LNCaP clone FGC (cell line): ENCODE measurements around the gene C10orf53.

Source experiments
- DNase-seq: peaks from one replicate; pipeline ENCODE4 v3.0.0-alpha.2; 2011; ENCODE audit warnings: low read depth
- H3K4me3 ChIP-seq: 2 replicates; pipeline ENCODE4 v1.5.1; 2011; ENCODE audit warnings: mild to moderate bottlenecking, low read depth, low read length, control low read depth
- CTCF ChIP-seq: IDR thresholded peaks from 2 replicates; pipeline ENCODE4 v1.5.1; 2012; ENCODE audit warnings: mild to moderate bottlenecking; ENCODE audit not compliant: control insufficient read depth, insufficient read depth; ENCODE audit errors: extremely low read depth

C10orf53 gene

GRCh38 chr10:49662169-49662830 lies 17.2 kb upstream of the C10orf53 start:
- DNase-seq = no peak
- H3K4me3 ChIP-seq = no peak overlapping the region
- no peak for TF ChIP-seq CTCF

- H3K4me3 ChIP-seq = no peak overlapping the region
- no peak for TF ChIP-seq CTCF
- DNase-seq = no peak
Measured at GRCh38 chr10:49663596-49663995, 15.9 kb upstream of the C10orf53 start.

- no peak for DNase-seq
- no peak for TF ChIP-seq CTCF
Measured at GRCh38 chr10:49664006-49664841, 15.2 kb upstream of the C10orf53 start.

GRCh38 chr10:49664842-49665355 lies 14.6 kb upstream of the C10orf53 start:
- no peak for DNase-seq
- H3K4me3 ChIP-seq = no peak overlapping the region
- no peak for TF ChIP-seq CTCF

More at GRCh38 chr10:49664006-49664841, 15.2 kb upstream of the C10orf53 start:
- H3K4me3 ChIP-seq = no peak overlapping the region

GRCh38 chr10:49666054-49666615 lies 13.3 kb upstream of the C10orf53 start:
- no peak for TF ChIP-seq CTCF
- no peak for DNase-seq
- no peak overlapping the region for H3K4me3 ChIP-seq

GRCh38 chr10:49666685-49667084 lies 12.8 kb upstream of the C10orf53 start:
- H3K4me3 ChIP-seq = no peak overlapping the region
- DNase-seq = no peak
- TF ChIP-seq CTCF = no peak
